ENCODE data around the gene CMTM3.

CMTM3 gene

DNA sequence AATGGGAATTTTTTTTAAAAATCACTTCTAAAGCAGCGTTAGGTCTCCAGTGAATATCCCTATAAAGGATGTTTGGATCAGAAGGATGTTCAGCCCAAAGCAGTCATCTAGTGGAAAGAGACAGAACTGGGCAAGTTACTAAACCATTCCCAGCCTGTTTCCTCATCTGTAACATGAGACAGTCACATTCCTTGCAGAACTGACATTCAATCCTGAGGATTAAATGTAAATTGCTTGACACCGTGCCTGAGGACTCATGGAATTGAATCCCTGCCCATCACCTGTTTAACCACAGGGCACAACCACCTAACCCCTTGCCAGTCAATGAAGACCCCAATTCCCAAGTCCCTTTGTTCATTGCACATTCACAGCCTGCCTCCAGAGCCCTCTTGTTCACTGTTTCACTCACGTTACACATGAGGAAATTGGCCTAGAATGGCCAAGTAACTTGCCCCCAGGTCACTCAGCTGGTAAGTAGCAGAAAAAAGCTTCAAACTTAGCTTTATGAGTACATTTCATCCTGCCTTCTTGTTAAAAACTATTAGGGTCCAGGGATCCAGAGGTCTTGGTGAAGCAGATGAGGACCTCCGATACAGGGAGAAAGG is 23.8 kb upstream of the CMTM3 start:
- Histone ChIP-seq H3K36me3 (no peaks in the 10 kb centered on the region), H3K4me1 (no peaks in the 10 kb centered on the region), H3K4me3 (ENCODE audit: low read depth, low read length) (no peak overlapping the region), H3K9me3 (peaks cover 2% of the 10 kb centered on the region), H3K27me3 (peaks cover 18% of the 10 kb centered on the region)
- DNase-seq: no peak
- TF ChIP-seq CTCF (IDR thresholded peaks at IDR 0.05; ENCODE audit: low read depth, low read length): no peak

GRCh38 chr16:66581246-66581952 is 23.1 kb upstream of the CMTM3 start:
- TF ChIP-seq CTCF (IDR thresholded peaks at IDR 0.05; ENCODE audit: low read depth, low read length): no peak
- no peak for DNase-seq

DNA sequence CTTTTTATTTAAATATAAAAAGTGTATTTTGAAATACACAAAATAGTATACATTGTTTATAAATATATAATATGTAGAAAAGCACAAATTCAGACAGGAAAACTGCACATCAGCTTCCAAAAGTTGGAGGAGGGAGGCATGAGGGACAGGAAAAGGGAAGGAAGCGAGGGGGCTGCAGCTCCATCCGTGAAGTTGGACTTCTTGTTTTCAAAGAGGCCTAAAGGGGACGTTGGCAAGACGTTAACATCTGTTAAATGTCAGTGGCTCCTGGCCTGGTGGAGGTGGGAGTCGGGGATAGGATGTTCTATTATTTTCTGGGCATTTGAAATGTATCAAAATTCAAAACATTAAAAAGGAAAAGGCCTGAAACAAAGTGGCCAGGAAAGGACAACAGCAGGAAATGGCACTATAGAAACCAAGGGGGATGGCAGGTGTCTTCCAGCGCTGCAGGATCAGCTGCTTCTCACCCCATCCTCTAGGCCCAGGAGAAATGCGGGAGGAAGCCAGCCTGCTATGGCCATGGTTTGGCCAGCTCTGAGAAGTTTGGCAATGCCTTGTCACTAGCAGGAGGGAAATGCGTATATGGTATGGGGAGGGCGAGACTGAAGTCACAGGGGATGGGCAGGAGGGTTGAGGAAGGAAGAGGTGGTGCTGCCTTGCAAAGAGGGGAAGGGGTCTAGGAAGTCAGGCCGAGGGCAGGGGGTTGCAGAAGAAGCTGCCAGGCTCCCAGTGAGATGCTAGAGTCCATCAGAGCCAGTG is 18.8 kb upstream of the CMTM3 start:
- H3K4me1 ChIP-seq: no peaks in the 10 kb centered on the region
- TF ChIP-seq CTCF (IDR thresholded peaks at IDR 0.05; ENCODE audit: low read depth, low read length): no peak
- no peak for DNase-seq
- no peaks in the 10 kb centered on the region for H3K36me3 ChIP-seq
- no peak overlapping the region for H3K4me3 ChIP-seq (ENCODE audit: low read depth, low read length)
- no peaks in the 10 kb centered on the region; the same call in 1 of the 2 replicates for H3K9me3 ChIP-seq
- no peaks in the 10 kb centered on the region for H3K27me3 ChIP-seq

More at GRCh38 chr16:66581246-66581952, 23.1 kb upstream of the CMTM3 start:
- peaks cover 18% of the 10 kb centered on the region for H3K27me3 ChIP-seq
- H3K4me3 ChIP-seq (ENCODE audit: low read depth, low read length): no peak overlapping the region
- H3K36me3 ChIP-seq: no peaks in the 10 kb centered on the region
- H3K4me1 ChIP-seq: no peaks in the 10 kb centered on the region
- peaks cover 2% of the 10 kb centered on the region for H3K9me3 ChIP-seq

DNA sequence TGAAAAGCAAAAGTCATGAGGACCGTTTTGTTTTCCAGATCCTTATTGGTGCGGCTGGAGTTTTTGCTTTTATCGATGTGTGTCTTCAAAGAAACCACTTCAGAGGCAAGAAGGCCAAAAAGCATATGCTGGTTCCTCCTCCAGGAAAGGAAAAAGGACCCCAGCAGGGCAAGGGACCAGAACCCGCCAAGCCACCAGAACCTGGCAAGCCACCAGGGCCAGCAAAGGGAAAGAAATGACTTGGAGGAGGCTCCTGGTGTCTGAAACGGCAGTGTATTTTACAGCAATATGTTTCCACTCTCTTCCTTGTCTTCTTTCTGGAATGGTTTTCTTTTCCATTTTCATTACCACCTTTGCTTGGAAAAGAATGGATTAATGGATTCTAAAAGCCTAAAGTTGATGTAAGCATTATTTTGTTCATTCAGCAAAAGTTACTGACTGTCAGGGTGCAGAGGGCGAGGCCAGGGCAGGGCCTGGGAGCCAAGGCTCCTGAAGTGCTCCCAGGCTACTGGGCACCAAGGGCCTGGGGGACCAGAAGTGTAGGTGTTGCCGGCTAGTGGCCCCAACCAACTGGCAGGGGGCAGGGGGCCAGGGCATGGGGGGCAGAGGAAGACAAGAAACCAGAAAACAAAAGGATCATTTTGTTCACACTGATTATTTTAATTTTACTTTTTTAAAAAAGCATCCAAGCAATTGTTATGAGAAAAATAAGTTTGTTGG is 16.5 kb upstream of the CMTM3 start:
- Histone ChIP-seq H3K9me3 (no peaks in the 10 kb centered on the region; the same call in 1 of the 2 replicates), H3K4me1 (no peaks in the 10 kb centered on the region), H3K27me3 (no peaks in the 10 kb centered on the region), H3K36me3 (no peaks in the 10 kb centered on the region), H3K4me3 (ENCODE audit: low read depth, low read length) (no peak overlapping the region)
- no peak for DNase-seq
- TF ChIP-seq CTCF (IDR thresholded peaks at IDR 0.05; ENCODE audit: low read depth, low read length): no peak

DNA sequence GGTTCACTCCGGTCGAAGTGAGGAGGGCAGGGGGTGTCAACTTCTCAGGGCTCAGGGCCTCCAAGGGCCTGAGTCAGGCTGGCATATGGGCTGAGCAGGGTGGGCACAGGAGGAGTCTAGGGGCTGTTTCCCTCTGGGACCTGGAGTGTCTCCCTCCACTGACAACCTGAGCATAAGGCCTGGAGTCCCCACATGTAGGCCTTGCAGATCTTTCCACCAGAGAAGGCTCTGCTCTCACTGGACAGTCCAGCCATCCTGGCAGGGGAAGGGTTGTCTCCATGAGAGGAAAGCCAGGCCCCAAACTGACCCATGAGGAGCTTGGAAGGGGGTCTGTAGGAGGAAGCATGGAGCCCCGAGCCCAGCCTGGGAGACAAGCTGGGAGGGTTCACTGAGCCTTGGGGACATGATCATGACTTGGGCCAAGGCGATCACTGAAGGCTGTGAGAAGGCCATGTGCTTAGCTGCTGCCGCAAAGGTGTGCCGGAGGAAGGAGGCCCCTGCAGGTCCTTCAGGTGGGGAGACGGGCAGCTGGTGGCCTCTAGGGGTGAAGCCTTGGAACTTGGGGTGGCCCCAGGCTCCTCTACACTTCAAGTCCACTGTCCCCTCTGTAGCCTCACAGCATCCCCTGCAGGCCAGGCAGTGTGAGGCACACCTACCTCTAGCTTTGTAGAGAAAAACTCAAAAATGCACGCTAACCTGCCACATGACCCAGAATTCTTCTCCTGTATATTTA is 15.4 kb upstream of the CMTM3 start:
- H3K4me1 ChIP-seq: no peaks in the 10 kb centered on the region
- peak; percentile 67 for TF ChIP-seq CTCF (IDR thresholded peaks at IDR 0.05; ENCODE audit: low read depth, low read length)
- DNase-seq: no peak
- H3K4me3 ChIP-seq (ENCODE audit: low read depth, low read length): no peak overlapping the region
- H3K36me3 ChIP-seq: no peaks in the 10 kb centered on the region
- H3K9me3 ChIP-seq: no peaks in the 10 kb centered on the region; the same call in 1 of the 2 replicates
- H3K27me3 ChIP-seq: no peaks in the 10 kb centered on the region
